EL (cell line): ENCODE data around the gene HBZ.
"Not testable (repeated sequence)": the region's sequence is repeated elsewhere in the genome, so short reads cannot be mapped to it uniquely, and the experiment has no call there.

Source experiments
- DNase-seq: peaks from one replicate; pipeline ENCODE4 v3.0.0-alpha.2; 2016

The HBZ gene

DNA sequence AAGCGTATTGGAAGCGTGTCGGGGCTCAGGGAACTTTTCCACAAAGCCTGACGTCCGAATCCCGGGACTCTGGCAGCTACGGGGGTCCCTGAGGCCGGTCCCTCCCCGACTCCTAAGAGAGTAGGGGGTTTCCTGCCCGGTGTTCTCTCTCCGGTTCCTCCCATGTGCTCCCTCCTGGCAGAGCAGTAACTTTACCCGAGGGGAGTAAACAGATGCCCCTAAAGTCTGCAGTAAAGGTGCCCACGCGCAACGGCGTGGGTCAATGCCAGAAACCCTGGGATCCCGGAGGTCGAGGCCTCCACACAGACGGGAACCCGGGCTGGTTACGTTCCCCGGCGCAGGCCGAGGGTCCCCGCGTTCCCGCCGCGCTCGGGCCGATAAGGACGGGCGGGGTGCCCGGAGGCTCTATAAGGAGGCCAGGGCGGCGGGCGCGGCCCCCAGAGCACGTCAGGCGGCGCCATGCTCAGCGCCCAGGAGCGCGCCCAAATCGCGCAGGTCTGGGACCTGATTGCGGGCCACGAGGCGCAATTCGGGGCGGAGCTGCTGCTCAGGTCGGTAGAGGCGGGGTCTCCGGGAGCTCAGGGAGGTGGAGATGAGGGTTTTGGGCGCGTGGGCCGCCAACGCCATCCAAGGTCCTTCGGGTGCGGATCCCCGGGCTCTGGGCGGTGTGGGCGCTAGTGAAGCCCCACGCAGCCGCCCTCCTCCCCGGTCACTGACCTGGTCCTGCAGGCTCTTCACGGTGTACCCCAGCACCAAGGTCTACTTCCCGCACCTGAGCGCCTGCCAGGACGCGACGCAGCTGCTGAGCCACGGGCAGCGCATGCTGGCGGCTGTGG, 13.3 kb downstream of the HBZ start, which contains the start of gene HBM:
HBM (plus strand) TSS at position 440 of the 836 bp plus-strand sequence; CDS start at position 460, 20 bp downstream.
- no peak for DNase-seq

DNA sequence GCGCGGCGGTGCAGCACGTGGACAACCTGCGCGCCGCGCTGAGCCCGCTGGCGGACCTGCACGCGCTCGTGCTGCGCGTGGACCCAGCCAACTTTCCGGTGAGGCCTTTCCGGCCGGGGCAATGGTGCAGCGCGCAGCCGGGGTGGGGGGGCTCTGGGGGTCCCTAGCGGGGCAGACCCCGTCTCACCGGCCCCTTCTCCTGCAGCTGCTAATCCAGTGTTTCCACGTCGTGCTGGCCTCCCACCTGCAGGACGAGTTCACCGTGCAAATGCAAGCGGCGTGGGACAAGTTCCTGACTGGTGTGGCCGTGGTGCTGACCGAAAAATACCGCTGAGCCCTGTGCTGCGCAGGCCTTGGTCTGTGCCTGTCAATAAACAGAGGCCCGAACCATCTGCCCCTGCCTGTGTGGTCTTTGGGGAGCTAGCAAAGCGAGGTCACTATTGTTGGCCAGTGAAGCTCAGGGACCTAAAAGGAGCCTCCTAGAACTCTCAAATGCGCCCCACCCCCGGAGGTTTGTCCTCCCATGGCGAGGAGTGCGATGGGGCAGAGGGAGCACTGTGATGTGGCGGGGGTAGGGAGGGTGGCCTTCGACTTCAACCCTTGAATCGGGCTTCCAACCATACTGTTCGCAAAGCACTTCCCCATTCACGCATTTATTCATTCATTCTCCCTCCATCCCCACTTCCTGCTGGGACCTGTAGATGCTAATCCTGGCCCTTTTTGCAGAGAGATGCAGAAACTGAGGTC, 14.1 kb downstream of the HBZ start:
- DNase-seq, result no peak

DNA sequence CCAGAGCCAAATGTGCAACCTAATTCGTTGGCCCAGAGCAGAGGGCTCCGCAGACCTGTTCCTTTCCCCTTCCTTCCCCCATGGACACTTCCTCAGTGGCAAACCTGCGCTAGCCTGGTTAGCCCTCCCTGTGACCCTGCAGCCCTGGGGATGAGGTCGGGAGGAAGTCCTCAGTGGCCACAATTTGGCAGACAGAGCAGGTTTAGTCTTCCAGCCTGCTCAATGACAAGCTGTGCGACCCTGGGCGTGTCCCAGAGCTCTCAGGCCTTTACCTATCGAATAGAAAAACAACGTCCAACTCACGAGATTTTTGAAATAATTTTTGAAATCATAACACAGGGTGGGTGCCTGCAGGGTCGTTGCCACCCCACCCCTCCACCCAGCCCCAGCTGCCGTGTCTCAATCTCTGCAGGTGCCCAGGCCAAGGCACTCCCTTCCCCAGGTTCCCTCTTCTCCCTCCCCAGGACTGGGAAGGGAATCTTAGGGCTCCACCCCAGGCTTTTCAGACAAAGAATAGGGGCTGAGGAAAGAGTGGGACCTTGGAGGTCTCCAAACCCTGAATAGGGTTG, 14.8 kb downstream of the HBZ start:
- DNase-seq, result no peak

DNA sequence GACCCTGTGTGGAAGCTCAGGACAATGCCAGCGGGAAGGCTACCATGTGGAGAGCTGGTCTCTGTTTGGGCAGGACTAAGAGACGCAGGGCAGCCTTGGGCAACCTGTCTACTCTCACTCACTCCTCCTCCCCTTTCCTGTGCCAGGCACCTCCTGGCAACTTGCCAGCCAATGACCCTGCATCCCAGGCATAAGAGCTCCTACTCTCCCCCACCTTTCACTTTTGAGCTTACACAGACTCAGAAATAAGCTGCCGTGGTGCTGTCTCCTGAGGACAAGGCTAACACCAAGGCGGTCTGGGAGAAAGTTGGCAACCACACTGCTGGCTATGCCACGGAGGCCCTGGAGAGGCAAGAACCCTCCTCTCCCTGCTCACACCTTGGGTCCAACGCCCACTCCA, 16.0 kb downstream of the HBZ start:
- no peak for DNase-seq

DNA sequence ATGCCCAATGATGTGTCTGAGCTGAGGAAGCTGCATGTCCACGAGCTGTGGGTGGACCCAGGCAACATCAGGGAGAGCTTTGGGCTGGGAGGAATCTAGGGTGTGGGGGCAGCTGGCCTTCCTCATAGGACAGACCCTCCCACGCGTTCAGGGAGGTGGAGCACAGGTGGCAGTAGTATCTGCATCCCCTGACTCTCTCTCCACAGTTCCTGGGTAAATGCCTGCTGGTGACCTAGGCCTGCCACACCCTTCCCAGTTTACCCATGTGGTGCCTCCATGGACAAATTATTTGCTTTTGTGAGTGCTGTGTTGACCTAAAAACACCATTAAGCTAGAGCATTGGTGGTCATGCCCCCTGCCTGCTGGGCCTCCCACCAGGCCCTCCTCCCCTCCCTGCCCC, 16.6 kb downstream of the HBZ start:
- no peak for DNase-seq

DNA sequence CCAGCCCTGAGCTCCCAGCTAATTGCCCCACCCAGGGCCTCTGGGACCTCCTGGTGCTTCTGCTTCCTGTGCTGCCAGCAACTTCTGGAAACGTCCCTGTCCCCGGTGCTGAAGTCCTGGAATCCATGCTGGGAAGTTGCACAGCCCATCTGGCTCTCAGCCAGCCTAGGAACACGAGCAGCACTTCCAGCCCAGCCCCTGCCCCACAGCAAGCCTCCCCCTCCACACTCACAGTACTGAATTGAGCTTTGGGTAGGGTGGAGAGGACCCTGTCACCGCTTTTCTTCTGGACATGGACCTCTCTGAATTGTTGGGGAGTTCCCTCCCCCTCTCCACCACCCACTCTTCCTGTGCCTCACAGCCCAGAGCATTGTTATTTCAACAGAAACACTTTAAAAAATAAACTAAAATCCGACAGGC, 17.7 kb downstream of the HBZ start:
- not testable (repeated sequence) for DNase-seq

DNA sequence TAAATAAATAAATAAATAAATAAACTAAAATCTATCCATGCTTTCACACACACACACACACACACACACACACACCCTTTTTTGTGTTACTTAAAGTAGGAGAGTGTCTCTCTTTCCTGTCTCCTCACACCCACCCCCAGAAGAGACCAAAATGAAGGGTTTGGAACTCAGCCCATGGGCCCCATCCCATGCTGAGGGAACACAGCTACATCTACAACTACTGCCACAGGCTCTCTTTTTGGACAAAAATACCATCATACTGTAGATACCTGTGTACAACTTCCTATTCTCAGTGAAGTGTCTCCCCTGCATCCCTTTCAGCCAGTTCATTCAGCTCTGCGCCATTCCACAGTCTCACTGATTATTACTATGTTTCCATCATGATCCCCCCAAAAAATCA, 18.3 kb downstream of the HBZ start:
- DNase-seq, result no peak

DNA sequence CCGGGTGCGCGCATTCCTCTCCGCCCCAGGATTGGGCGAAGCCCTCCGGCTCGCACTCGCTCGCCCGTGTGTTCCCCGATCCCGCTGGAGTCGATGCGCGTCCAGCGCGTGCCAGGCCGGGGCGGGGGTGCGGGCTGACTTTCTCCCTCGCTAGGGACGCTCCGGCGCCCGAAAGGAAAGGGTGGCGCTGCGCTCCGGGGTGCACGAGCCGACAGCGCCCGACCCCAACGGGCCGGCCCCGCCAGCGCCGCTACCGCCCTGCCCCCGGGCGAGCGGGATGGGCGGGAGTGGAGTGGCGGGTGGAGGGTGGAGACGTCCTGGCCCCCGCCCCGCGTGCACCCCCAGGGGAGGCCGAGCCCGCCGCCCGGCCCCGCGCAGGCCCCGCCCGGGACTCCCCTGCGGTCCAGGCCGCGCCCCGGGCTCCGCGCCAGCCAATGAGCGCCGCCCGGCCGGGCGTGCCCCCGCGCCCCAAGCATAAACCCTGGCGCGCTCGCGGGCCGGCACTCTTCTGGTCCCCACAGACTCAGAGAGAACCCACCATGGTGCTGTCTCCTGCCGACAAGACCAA, 20.0 kb downstream of the HBZ start, which contains the start of gene HBA2:
HBA2 (plus strand) TSS at position 503 of the 568 bp plus-strand sequence; CDS start at position 540, 37 bp downstream.
- DNase-seq, result not testable (repeated sequence)

DNA sequence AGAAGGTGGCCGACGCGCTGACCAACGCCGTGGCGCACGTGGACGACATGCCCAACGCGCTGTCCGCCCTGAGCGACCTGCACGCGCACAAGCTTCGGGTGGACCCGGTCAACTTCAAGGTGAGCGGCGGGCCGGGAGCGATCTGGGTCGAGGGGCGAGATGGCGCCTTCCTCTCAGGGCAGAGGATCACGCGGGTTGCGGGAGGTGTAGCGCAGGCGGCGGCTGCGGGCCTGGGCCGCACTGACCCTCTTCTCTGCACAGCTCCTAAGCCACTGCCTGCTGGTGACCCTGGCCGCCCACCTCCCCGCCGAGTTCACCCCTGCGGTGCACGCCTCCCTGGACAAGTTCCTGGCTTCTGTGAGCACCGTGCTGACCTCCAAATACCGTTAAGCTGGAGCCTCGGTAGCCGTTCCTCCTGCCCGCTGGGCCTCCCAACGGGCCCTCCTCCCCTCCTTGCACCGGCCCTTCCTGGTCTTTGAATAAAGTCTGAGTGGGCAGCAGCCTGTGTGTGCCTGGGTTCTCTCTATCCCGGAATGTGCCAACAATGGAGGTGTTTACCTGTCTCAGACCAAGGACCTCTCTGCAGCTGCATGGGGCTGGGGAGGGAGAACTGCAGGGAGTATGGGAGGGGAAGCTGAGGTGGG, 20.9 kb downstream of the HBZ start:
- DNase-seq, result not testable (repeated sequence)

DNA sequence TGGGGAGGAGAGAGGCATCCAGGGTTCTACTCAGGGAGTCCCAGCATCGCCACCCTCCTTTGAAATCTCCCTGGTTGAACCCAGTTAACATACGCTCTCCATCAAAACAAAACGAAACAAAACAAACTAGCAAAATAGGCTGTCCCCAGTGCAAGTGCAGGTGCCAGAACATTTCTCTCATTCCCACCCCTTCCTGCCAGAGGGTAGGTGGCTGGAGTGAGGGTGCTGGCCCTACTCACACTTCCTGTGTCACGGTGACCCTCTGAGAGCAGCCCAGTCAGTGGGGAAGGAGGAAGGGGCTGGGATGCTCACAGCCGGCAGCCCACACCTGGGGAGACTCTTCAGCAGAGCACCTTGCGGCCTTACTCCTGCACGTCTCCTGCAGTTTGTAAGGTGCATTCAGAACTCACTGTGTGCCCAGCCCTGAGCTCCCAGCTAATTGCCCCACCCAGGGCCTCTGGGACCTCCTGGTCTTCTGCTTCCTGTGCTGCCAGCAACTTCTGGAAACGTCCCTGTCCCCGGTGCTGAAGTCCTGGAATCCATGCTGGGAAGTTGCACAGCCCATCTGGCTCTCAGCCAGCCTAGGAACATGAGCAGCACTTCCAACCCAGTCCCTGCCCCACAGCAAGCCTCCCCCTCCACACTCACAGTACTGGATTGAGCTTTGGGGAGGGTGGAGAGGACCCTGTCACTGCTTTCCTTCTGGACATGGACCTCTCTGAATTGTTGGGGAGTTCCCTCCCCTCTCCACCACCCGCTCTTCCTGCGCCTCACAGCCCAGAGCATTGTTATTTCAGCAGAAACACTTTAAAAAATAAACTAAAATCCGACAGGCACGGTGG, 21.7 kb downstream of the HBZ start:
- not testable (repeated sequence) for DNase-seq

DNA sequence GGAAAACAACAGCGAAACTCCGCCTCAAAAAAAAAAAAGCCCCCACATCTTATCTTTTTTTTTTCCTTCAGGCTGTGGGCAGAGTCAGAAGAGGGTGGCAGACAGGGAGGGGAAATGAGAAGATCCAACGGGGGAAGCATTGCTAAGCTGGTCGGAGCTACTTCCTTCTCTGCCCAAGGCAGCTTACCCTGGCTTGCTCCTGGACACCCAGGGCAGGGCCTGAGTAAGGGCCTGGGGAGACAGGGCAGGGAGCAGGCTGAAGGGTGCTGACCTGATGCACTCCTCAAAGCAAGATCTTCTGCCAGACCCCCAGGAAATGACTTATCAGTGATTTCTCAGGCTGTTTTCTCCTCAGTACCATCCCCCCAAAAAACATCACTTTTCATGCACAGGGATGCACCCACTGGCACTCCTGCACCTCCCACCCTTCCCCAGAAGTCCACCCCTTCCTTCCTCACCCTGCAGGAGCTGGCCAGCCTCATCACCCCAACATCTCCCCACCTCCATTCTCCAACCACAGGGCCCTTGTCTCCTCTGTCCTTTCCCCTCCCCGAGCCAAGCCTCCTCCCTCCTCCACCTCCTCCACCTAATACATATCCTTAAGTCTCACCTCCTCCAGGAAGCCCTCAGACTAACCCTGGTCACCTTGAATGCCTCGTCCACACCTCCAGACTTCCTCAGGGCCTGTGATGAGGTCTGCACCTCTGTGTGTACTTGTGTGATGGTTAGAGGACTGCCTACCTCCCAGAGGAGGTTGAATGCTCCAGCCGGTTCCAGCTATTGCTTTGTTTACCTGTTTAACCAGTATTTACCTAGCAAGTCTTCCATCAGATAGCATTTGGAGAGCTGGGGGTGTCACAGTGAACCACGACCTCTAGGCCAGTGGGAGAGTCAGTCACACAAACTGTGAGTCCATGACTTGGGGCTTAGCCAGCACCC, 22.8 kb downstream of the HBZ start:
- DNase-seq, result no peak

DNA sequence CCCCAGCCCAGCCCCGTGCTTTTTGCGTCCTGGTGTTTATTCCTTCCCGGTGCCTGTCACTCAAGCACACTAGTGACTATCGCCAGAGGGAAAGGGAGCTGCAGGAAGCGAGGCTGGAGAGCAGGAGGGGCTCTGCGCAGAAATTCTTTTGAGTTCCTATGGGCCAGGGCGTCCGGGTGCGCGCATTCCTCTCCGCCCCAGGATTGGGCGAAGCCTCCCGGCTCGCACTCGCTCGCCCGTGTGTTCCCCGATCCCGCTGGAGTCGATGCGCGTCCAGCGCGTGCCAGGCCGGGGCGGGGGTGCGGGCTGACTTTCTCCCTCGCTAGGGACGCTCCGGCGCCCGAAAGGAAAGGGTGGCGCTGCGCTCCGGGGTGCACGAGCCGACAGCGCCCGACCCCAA, 23.6 kb downstream of the HBZ start:
- not testable (repeated sequence) for DNase-seq

DNA sequence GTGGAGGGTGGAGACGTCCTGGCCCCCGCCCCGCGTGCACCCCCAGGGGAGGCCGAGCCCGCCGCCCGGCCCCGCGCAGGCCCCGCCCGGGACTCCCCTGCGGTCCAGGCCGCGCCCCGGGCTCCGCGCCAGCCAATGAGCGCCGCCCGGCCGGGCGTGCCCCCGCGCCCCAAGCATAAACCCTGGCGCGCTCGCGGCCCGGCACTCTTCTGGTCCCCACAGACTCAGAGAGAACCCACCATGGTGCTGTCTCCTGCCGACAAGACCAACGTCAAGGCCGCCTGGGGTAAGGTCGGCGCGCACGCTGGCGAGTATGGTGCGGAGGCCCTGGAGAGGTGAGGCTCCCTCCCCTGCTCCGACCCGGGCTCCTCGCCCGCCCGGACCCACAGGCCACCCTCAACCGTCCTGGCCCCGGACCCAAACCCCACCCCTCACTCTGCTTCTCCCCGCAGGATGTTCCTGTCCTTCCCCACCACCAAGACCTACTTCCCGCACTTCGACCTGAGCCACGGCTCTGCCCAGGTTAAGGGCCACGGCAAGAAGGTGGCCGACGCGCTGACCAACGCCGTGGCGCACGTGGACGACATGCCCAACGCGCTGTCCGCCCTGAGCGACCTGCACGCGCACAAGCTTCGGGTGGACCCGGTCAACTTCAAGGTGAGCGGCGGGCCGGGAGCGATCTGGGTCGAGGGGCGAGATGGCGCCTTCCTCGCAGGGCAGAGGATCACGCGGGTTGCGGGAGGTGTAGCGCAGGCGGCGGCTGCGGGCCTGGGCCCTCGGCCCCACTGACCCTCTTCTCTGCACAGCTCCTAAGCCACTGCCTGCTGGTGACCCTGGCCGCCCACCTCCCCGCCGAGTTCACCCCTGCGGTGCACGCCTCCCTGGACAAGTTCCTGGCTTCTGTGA, 24.3 kb downstream of the HBZ start, which contains the start of gene HBA1:
HBA1 (plus strand) TSS at position 204 of the 906 bp plus-strand sequence; CDS start at position 241, 37 bp downstream.
- not testable (repeated sequence) for DNase-seq

DNA sequence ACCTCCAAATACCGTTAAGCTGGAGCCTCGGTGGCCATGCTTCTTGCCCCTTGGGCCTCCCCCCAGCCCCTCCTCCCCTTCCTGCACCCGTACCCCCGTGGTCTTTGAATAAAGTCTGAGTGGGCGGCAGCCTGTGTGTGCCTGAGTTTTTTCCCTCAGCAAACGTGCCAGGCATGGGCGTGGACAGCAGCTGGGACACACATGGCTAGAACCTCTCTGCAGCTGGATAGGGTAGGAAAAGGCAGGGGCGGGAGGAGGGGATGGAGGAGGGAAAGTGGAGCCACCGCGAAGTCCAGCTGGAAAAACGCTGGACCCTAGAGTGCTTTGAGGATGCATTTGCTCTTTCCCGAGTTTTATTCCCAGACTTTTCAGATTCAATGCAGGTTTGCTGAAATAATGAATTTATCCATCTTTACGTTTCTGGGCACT, 25.0 kb downstream of the HBZ start:
- no peak for DNase-seq

DNA sequence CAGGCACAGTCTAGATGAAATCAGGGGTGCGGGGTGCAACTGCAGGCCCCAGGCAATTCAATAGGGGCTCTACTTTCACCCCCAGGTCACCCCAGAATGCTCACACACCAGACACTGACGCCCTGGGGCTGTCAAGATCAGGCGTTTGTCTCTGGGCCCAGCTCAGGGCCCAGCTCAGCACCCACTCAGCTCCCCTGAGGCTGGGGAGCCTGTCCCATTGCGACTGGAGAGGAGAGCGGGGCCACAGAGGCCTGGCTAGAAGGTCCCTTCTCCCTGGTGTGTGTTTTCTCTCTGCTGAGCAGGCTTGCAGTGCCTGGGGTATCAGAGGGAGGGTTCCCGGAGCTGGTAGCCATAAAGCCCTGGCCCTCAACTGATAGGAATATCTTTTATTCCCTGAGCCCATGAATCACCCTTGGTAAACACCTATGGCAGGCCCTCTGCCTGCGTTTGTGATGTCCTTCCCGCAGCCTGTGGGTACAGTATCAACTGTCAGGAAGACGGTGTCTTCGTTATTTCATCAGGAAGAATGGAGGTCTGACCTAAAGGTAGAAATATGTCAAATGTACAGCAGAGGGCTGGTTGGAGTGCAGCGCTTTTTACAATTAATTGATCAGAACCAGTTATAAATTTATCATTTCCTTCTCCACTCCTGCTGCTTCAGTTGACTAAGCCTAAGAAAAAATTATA, 25.7 kb downstream of the HBZ start:
- DNase-seq, result no peak

DNA sequence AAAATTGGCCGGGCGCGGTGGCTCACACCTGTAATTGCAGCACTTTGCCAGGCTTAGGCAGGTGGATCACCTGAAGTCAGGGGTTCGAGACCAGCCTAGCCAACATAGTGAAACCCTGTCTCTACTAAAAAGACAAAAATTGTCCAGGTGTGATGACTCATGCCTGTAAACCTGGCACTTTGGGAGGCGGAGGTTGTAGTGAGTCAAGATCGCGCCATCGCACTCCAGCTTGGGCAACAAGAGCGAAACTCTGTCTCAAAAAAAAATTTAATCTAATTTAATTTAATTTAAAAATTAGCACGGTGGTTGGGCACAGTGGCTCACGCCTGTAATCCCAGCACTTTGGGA, 26.2 kb downstream of the HBZ start:
- no peak for DNase-seq

DNA sequence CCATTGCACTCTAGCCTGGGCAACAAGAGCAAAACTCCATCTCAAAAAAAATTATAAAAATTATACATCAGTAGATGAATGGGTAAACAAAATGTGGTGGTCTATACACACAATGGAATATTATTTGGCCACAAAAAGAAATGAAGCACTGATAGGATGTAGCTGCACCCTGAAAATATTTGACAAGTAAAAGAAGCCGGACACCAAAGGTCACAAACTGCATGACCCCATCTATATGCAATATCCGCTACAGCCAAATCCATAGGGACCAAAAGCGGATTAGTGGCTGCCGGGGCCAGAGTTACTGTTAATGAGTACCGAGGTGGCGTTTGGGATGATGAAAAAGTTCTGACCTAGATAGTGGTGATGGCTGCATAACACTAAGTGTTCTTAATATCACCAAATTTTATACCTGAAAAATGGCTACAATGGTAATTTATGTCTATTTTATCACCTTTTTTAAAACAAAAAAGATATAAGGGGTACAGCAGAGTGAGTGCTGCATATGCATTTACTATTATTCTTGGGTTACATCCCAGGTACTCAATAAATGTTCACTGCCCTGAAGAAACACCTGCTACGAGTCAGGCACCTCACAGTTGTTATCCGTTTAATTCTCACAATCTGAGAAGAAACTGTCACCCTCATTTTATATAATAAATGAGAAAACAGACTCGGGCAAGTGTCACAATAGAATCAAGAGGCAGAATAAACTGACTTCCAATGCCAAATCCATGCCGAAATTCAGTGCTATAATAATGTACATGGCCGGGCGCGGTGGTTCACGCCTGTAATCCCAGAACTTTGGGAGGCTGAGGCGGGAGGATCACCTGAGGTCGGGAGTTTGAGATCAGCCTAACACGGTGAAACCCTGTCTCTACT, 27.0 kb downstream of the HBZ start:
- no peak for DNase-seq
